ENCODE results near the gene FBXL20. TPM values are rescaled to one million over a fixed set of nuclear protein-coding genes. Genes with fewer than 3 reads are reported as not detected.

Gene FBXL20
- total and polyA plus RNA-seq, 10 of the 15 experiments (the other 5 are each of a cell fraction or from before 2014, with no cell fraction given): 1.2 to 8.3 (median 4.4) TPM

DNA sequence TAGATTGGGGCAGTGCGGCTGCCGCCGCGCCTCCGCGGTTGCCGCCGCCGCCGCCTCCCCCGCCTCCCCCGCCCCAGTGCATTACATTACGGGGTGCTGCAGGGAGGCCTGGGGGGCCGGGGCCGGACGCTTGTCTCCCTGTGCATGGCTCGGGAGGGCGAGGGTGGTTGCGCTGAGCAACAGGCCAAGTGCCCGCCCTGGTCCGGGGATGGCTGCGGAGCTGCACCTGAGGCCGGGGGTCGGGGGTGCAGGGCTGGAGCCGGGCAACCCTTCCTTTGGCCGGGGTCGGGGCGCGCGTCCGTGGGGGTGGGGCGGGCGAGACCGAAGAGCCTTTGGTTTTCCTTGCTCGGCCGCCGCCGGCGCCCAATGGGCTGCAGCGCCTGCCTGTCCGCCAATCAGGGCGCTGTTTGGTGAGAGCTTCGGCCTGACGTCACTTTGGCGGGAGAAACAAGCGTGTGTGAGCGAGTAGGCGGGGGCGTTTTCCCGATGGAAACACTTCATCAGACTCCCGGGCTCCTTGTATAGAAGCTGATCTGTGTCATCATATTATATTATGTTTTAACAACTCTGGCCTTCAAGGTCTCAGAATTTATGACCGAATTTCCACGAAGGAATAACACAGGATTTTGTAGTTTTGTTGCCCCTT, 941 bp upstream of the FBXL20 start (continued):
- TF ChIP-seq, protein P1, sequence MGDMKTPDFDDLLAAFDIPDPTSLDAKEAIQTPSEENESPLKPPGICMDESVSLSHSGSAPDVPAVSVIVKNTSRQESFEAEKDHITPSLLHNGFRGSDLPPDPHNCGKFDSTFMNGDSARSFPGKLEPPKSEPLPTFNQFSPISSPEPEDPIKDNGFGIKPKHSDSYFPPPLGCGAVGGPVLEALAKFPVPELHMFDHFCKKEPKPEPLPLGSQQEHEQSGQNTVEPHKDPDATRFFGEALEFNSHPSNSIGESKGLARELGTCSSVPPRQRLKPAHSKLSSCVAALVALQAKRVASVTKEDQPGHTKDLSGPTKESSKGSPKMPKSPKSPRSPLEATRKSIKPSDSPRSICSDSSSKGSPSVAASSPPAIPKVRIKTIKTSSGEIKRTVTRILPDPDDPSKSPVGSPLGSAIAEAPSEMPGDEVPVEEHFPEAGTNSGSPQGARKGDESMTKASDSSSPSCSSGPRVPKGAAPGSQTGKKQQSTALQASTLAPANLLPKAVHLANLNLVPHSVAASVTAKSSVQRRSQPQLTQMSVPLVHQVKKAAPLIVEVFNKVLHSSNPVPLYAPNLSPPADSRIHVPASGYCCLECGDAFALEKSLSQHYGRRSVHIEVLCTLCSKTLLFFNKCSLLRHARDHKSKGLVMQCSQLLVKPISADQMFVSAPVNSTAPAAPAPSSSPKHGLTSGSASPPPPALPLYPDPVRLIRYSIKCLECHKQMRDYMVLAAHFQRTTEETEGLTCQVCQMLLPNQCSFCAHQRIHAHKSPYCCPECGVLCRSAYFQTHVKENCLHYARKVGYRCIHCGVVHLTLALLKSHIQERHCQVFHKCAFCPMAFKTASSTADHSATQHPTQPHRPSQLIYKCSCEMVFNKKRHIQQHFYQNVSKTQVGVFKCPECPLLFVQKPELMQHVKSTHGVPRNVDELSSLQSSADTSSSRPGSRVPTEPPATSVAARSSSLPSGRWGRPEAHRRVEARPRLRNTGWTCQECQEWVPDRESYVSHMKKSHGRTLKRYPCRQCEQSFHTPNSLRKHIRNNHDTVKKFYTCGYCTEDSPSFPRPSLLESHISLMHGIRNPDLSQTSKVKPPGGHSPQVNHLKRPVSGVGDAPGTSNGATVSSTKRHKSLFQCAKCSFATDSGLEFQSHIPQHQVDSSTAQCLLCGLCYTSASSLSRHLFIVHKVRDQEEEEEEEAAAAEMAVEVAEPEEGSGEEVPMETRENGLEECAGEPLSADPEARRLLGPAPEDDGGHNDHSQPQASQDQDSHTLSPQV (IDR thresholded peaks at IDR 0.05): no peak
- TF ChIP-seq PML (IDR thresholded peaks at IDR 0.05; ENCODE audit: low read length) (no peak), NR2C2 (IDR thresholded peaks at IDR 0.05; ENCODE audit: borderline replicate concordance, control insufficient read depth, insufficient read length, low read depth) (no peak), BRCA1 (IDR thresholded peaks at IDR 0.05; ENCODE audit: low read depth, low read length) (no peak), EZH2 (IDR thresholded peaks at IDR 0.05; ENCODE audit: borderline replicate concordance, control insufficient read depth, low read depth, low read length) (no peak)
- TF ChIP-seq, protein P2, sequence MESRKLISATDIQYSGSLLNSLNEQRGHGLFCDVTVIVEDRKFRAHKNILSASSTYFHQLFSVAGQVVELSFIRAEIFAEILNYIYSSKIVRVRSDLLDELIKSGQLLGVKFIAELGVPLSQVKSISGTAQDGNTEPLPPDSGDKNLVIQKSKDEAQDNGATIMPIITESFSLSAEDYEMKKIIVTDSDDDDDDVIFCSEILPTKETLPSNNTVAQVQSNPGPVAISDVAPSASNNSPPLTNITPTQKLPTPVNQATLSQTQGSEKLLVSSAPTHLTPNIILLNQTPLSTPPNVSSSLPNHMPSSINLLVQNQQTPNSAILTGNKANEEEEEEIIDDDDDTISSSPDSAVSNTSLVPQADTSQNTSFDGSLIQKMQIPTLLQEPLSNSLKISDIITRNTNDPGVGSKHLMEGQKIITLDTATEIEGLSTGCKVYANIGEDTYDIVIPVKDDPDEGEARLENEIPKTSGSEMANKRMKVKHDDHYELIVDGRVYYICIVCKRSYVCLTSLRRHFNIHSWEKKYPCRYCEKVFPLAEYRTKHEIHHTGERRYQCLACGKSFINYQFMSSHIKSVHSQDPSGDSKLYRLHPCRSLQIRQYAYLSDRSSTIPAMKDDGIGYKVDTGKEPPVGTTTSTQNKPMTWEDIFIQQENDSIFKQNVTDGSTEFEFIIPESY (IDR thresholded peaks at IDR 0.05): no peak
- TF ChIP-seq, protein P3, sequence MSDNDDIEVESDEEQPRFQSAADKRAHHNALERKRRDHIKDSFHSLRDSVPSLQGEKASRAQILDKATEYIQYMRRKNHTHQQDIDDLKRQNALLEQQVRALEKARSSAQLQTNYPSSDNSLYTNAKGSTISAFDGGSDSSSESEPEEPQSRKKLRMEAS (IDR thresholded peaks at IDR 0.05; ENCODE audit: low read depth, low read length): peak; percentile 97
- TF ChIP-seq, protein P4, sequence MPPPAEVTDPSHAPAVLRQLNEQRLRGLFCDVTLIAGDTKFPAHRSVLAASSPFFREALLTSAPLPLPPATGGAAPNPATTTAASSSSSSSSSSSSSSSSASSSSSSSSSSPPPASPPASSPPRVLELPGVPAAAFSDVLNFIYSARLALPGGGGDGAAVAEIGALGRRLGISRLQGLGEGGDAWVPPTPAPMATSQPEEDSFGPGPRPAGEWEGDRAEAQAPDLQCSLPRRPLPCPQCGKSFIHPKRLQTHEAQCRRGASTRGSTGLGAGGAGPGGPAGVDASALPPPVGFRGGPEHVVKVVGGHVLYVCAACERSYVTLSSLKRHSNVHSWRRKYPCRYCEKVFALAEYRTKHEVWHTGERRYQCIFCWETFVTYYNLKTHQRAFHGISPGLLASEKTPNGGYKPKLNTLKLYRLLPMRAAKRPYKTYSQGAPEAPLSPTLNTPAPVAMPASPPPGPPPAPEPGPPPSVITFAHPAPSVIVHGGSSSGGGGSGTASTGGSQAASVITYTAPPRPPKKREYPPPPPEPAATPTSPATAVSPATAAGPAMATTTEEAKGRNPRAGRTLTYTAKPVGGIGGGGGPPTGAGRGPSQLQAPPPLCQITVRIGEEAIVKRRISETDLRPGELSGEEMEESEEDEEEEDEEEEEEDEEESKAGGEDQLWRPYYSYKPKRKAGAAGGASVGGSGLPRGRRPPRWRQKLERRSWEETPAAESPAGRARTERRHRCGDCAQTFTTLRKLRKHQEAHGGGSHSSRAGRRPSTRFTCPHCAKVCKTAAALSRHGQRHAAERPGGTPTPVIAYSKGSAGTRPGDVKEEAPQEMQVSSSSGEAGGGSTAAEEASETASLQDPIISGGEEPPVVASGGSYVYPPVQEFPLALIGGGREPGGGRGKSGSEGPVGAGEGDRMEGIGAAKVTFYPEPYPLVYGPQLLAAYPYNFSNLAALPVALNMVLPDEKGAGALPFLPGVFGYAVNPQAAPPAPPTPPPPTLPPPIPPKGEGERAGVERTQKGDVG (CRISPR knock-in tag; IDR thresholded peaks at IDR 0.05): no peak

Measured in GM12878 (cell line).